HG03460 (cell line): ENCODE data around the gene ANKRD11.

Source experiments
- ATAC-seq: cut with Tn5 transposase; IDR thresholded peaks from one replicate; pipeline ENCODE4 v1.9.1; 2021; ENCODE audit not compliant: unreplicated experiment

Gene ANKRD11

DNA sequence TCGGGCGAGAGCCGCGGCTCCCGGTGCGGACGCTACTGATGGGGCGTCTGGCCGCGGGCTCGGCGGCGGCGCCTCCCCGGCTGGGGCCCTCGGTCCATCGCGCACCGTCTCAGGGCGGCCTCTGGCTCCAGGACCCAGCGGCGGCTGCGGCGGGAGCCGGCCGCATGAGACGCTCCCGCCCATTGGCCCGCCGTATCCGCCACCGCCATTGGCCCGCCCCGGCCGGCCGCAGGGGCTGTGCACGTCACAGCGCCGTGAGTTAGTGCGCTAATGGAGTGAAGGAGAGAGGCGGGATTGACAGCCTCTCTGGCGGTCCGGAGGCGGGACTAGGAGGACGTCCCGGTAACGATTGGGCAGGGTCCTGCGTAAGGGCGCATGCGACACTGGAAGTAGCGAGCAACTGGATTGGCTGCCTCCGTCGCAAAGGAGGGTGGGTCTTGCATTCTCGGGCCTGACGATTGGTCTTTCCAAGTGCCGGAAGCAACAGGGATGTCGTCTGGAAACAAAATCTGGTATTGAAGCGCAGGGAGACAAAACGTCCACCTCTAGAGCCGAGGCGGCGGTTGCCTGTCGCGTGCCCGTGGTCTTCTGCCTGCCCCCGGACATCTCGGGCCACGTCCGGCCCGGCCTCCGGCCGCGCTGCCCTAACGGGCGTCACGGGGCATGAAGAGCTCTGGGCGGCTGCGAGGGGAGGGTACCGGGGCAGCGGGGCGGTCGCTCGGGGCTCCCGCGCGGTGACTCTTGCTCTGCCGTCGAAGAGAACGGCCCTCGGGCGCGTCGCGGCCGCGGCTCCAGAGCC lies at the start of gene ANKRD11:
Gene ANKRD11 (minus strand): TSS at position 123 of the 799 bp plus-strand sequence. CDS start 173,542 bp downstream, outside the sequence.
- peak; percentile 76 for ATAC-seq

GRCh38 chr16:89538286-89538685 lies 47.9 kb upstream of the ANKRD11 start:
- ATAC-seq = no peak

- no peak for ATAC-seq
Observed at GRCh38 chr16:89537549-89537925, 47.2 kb upstream of the ANKRD11 start.

DNA sequence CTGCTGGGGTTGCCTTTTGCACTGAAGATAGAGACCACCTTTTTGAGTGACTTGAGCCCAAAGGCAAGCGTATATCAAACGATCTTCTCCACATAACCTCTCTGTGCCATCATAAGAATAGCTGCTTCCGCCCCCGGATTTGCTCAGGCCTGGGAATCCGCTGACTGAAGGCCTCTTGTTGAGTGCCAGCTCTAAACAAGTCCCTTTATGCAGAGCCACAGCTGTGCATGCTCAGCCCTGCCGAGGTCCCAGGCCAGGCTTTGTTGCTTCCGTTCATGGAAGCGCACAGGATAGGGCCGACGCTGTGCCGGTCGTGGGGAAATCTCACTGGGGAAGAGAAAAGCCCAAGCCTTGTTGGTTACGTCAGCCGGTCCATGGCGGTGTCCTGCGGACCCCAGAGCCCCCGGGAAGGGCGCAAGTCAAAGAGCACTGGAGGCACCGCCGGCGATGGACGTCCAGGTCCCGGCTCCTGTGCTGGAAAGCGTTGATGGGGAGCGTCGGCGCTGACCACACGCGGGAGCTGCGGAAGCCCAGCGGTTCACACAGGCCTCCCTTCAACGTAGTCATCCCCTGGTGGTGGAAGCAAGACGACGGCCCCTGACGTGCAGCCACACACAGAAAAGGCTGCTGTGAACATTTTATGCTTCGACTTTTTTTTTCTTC lies 46.7 kb upstream of the ANKRD11 start:
- no peak for ATAC-seq

DNA sequence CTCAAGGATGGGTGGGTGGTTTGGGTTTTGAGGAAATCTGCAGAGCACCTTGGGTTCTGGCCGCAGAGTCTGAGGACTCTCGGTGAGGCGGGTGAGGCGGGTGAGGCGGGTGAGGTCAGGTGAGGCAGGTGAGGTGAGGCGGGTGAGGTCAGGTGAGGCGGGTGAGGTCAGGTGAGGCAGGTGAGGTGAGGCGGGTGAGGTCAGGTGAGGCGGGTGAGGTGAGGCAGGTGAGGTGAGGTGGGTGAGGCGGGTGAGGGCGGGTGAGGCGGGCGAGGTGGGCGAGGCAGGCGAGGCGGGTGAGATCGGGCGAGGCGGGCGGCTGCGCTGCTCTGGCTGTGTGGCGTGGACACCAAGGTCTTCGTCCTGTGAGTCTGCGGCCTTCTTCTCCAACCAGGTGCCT lies 46.0 kb upstream of the ANKRD11 start:
- no peak for ATAC-seq

DNA sequence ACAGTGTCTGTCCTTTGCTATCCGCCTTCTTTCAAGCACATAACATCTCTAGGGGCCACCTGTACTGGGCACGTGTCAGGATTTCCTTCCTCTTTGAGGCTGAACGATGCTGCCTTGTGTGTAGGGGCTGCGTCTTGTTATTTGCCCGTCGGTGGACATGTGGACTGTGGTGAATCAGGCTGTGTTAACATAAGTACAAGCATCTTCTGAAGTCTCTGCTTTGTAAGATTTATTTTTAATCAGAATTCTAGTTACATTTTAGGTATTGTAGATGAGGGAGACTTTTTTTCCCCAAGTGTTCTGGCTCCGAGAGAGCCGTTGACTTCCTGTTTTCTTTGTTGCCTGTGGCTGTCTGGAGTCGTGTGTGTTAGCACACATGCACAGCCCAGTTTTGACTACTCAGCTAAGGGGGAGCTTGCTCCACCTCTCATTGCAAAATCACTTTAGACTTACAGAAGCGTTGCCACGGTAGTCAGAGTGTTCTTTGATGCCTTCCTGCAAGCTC lies 43.9 kb upstream of the ANKRD11 start:
- ATAC-seq = no peak

- no peak for ATAC-seq
Observed at GRCh38 chr16:89531821-89532526, 41.6 kb upstream of the ANKRD11 start.

GRCh38 chr16:89530401-89531381 lies 40.3 kb upstream of the ANKRD11 start:
- no peak for ATAC-seq

- ATAC-seq = no peak
Observed at GRCh38 chr16:89529097-89529496, 38.7 kb upstream of the ANKRD11 start.

GRCh38 chr16:89525146-89525913 lies 35.0 kb upstream of the ANKRD11 start:
- no peak for ATAC-seq

GRCh38 chr16:89523680-89524344 lies 33.5 kb upstream of the ANKRD11 start:
- no peak for ATAC-seq

GRCh38 chr16:89522287-89522686 lies 31.9 kb upstream of the ANKRD11 start:
- ATAC-seq = no peak

GRCh38 chr16:89519881-89520280 lies 29.5 kb upstream of the ANKRD11 start:
- ATAC-seq = no peak

DNA sequence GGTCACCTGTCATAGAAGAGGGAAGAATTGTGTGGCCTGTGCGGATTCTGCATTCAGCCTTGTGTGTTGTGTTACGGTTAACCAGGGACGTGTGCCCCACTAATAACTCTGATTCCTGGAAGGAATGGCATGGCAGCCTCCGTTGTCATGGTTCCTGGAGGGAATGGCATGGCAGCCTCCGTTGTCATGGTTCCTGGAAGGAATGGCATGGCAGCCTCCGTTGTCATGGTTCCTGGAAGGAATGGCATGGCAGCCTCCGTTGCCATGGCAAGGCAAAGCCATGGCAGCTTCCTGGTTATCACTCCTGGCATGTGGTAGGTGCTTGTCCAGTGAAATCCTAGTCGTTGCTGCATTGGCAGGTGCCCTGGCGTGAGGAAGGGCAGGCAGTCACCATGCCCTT lies 26.8 kb upstream of the ANKRD11 start:
- no peak for ATAC-seq

DNA sequence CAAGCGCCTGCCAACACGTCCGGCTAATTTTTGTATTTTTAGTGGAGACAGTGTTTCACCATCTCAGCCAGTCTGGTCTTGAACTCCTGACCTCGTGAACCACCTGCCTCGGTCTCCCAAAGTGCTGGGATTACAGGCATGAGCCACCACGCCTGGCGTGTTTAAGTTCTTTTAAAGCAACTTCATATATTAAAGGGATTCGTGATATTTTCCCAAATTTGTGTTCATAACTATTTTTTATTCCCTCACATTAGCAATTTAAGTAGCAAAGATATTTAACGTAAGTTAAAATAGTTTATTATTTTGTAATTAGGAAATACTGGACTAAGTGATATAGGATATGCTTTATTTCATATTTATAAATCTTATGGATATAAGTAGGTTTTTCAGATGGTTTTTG lies 22.1 kb upstream of the ANKRD11 start:
- no peak for ATAC-seq

DNA sequence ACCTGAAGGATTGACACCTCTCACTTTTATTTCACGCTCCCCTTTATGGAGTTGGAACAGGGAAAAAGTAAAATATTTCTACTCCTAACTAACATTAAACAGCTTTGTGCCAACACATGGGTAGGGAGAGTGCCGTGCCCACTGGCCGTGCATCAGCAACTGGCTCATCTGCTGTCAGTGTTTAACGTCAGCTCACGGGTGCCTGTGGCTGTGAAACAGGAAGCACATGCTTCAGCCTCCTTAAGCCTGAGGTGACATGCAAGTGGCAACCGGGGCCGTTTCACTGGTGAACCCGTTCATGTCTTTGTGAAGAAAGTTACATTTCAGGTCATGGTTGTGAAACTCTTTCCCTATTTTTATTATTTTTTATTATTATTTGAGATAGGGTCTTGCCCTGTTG lies 21.0 kb upstream of the ANKRD11 start:
- no peak for ATAC-seq

DNA sequence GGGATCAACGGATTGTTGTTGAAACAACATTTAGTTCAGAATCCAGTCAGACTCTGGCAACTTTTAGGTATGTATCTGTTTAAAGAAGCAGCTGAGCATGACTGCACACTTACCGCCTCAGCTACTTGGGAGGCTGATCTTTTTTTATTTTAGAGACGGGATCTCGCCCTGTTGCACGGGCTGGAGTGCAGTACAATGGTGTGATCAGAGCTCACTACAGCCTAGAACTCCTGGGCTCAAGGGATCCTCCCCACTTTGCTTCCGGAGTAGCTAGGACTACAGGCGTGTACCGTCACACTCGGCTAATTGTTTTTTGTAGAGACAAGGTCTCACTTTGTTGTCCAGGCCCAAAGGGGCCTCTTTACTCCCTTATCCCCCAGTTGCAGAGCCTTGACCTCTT lies 20.2 kb upstream of the ANKRD11 start:
- ATAC-seq = no peak

- peak; percentile 53 for ATAC-seq
Observed at GRCh38 chr16:89507834-89508590, 17.7 kb upstream of the ANKRD11 start, which contains the start of gene SPG7. SPG7 (plus strand) TSS chr16:89508403; CDS start chr16:89508418, 15 bp downstream.
